Stimulated activated CD4-positive, alpha-beta T cell treated with anti-CD3 and anti-CD28 coated beads, TNF-alpha, amount 100 ng/mL, for 1 hour (primary cell): ENCODE data around the gene CCDC86.

Source experiments
- DNase-seq, 3 donors: peaks; one replicate each; pipeline ENCODE4 v3.0.0-alpha.2; 2020; ENCODE audit warnings: low read depth in 3 of 3, low spot score in 1 of 3

CCDC86 gene

DNA sequence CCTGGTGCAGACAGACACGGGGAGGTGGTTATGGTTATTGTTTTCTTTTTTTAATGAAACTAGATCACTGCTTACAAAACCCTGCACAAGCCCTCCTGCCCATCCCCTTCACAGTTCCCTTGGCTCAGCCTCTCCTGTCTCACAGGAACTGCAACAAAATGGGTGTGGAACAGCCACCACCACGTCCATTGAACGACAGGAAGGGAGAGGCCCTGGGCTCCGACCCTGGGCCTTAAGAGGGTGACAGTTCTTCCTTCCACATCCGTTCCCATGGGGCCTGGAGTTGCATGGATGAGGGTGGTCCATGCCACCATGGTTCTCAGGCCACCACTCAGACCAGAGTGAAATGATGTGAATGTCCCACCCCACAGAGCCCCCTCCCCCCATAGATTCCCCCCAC is 48.8 kb downstream of the CCDC86 start:
- DNase-seq = no peak

- no peak for DNase-seq
Observed at GRCh38 chr11:60891103-60891741, 49.3 kb downstream of the CCDC86 start.

DNA sequence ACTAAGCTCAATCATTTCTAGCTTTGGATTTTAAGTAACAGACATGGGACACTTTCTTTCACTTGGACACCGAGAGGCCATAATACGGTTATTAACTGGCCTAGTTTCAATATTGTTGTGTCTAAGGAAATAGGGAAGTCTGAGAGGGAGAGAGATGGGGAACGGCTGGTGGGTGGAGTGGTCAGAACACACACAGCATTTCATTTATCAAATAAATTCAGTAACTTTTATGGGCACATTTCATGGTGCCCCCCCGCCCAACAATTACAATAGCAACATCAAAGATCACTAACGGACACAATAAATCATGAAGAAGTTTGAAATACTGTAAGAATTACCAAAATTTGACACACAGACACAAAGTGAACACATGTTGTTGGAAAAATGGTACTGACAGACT is 53.8 kb downstream of the CCDC86 start:
- no peak for DNase-seq

GRCh38 chr11:60897496-60897895 is 55.6 kb downstream of the CCDC86 start:
- no peak for DNase-seq

- DNase-seq = no peak
Observed at GRCh38 chr11:60899046-60899936, 57.4 kb downstream of the CCDC86 start.

GRCh38 chr11:60899977-60900376 is 58.1 kb downstream of the CCDC86 start:
- DNase-seq = no peak
